NCI-H2081 treated with DMSO at 0.1 percent for 48 hours (cell line): ENCODE data around the gene VIT.

Experiments
- DNase-seq: peaks from one replicate; lab custom pipeline; 2025; lab: John Stamatoyannopoulos, UW

Gene VIT, protein sequence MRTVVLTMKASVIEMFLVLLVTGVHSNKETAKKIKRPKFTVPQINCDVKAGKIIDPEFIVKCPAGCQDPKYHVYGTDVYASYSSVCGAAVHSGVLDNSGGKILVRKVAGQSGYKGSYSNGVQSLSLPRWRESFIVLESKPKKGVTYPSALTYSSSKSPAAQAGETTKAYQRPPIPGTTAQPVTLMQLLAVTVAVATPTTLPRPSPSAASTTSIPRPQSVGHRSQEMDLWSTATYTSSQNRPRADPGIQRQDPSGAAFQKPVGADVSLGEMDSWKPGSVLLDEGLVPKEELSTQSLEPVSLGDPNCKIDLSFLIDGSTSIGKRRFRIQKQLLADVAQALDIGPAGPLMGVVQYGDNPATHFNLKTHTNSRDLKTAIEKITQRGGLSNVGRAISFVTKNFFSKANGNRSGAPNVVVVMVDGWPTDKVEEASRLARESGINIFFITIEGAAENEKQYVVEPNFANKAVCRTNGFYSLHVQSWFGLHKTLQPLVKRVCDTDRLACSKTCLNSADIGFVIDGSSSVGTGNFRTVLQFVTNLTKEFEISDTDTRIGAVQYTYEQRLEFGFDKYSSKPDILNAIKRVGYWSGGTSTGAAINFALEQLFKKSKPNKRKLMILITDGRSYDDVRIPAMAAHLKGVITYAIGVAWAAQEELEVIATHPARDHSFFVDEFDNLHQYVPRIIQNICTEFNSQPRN

DNA sequence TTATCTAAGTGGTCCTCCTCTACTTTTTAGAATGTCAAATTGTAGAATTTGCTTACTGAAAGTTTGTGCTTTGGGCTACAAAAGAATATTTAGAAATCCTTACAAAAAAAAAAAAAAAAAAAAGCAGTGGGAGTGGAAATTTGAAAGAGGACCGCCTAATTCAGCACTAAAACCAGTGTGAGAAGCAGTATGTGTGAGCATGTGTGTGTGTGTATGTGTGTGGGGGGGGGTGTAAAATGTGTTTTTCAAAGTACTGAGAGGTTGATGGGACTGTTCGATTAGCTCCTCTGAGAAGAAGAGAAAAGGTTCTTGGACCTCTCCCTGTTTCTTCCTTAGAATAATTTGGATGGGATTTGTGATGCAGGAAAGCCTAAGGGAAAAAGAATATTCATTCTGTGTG lies at the start of gene VIT:
Gene VIT (plus strand): TSS at position 175 of the 400 bp plus-strand sequence. CDS start 19,664 bp downstream, outside the sequence.
- DNase-seq = no peak

DNA sequence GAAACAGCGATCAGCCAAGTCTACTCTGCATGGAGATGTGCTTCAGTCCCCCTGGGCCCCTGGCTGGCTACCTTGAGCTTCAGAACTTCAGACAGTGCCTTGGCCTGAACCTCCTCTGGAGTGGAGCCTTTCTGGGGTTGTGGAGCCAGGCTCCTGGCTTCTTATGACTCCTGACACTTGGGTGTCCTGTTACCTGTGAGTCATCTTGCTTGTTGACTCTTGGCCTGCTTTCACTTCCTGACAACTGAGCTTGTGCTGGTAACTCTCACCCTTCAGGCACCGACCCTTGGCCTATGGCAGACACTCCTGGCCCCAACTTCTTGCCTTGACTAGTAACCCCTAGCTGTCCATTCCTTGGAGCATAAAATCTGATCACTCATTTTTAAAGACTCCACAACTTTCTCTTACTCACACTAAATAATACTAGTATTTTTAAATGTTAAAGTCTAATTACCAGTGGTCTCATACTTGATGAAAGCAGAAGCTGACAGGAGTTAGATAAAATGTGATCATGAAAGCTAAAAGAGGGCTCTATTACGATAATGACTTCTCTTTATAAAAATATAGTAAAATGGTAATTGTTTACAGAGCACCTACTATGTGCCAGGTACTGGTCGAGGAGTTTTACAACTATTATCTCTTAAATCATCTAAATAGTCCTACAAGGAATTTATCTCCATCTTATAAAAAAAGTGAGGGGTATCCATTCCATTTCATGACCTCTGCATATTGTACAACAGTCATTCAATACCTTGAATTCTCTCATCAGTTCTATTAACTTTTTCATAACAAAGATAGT lies 46.3 kb upstream of the VIT start:
- no peak for DNase-seq

GRCh38 chr2:36653155-36653554 lies 43.4 kb upstream of the VIT start:
- DNase-seq = no peak

GRCh38 chr2:36653967-36654694 lies 42.4 kb upstream of the VIT start:
- DNase-seq = no peak

DNA sequence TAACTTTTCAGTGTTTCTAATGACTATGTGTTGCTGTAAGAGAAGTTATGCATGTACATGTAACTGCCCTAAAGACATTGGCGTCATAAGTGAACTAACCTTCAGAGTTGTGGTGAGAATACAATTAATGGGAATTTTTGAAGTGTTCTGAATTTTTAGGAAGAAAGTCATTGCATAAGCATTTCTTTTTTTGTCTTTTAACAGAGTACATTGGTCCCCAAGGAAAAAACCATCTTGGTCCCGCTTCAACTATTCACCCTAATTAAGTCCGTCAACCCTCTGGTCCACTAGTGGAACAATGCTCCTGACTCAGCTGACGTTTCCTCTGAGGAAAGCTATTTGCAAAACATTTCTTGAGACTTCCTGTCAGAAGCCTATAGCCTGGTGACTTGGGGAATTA lies 41.1 kb upstream of the VIT start:
- no peak for DNase-seq

DNA sequence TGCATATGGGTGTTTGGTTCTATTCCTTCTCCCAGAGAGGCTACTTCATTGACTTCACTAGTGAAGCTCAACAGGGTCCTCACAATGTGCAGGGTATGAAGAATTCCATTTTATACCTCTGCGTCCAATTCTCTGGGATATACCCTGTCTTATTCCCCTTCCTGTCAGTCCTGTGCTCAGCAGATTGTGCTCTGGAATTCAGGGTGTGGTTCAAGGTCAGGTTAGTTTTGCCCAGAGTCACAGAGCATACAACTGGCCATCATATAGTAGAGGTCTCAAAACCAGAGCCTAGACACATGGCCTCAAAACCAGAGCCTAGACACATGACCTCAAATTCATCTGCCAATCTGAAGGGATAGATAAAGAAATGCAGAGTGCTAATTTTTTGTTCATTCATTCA lies 38.8 kb upstream of the VIT start:
- no peak for DNase-seq

GRCh38 chr2:36658277-36658748 lies 38.2 kb upstream of the VIT start:
- DNase-seq = no peak

- DNase-seq = no peak
Measured at GRCh38 chr2:36659218-36659617, 37.3 kb upstream of the VIT start.

DNA sequence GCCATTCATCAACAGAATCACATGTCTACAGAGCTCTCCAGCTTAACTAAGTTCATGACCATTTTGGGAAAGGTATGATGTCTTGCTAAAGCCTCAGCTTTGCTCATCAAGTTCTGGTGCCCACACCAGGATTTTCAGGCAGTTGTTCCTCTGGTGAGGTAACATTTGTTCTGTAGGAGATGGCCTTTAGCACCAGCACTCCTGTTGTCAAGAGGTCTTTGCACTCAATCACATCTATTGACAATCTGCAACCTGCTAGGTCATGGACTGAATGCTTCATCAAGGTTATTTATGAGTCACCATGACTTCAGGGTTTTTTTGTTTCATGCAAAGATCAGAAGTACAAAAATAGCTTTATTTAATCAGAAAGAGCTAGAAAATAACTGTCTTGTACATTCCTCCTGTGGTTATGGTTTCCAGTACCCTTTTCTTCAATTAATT lies 36.6 kb upstream of the VIT start:
- no peak for DNase-seq

DNA sequence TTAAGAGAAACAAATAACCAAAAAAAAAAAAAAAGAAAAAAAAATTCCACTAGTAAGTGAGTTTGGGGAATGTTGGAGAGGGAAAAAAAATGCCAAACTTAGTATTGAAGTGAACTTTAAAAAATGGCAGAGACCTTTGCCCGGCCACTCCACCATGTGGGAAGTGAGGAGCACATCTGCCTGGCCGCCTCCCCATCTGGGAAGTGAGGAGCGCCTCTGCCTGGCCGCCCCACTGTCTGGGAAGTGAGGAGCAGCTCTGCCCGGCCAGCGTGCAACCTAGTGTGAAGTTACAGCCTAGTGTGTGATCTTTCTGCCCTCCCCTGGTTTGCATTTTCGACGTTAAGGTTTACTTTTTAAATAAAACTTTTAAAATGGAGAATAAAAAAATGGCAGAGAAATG lies 33.9 kb upstream of the VIT start:
- DNase-seq = no peak

DNA sequence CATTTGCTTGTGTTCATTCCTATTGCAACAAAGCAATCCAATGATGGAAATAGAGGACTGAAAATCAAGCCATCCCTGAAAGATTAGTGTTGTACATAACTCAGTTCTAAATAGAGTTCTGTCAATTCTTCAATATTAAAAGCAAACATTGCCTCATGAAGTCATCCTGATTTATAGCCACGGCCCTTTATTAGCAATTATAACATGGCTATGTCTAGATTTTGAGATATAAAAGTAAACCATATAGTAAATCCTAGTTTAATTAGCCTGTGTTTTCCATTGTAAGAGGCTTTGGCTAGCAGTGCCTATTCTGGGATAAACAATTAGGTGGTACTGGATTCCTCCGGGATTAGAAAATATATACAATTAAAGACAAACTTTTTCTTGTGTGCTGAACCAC lies 33.2 kb upstream of the VIT start:
- DNase-seq = no peak

- no peak for DNase-seq
Measured at GRCh38 chr2:36663851-36664695, 32.4 kb upstream of the VIT start.

DNA sequence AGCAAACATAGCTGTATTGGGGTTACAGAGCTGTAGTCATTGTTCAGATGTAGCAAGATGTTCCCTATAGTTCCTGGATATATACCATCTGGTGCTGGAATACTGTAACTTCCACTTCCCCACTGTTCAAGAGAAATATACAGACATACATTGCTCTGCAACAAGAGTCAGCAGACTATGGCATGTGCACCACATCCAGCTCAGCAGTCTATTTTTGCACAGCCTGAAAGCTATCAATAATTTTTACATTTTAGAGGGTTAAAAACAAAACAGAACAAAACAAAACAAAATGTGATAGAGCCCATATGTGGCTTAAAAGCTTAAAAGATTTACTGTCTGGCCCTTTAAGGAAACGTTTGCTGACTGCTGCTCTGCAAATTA lies 31.8 kb upstream of the VIT start:
- DNase-seq = no peak

- no peak for DNase-seq
Measured at GRCh38 chr2:36667931-36668330, 28.6 kb upstream of the VIT start.

DNA sequence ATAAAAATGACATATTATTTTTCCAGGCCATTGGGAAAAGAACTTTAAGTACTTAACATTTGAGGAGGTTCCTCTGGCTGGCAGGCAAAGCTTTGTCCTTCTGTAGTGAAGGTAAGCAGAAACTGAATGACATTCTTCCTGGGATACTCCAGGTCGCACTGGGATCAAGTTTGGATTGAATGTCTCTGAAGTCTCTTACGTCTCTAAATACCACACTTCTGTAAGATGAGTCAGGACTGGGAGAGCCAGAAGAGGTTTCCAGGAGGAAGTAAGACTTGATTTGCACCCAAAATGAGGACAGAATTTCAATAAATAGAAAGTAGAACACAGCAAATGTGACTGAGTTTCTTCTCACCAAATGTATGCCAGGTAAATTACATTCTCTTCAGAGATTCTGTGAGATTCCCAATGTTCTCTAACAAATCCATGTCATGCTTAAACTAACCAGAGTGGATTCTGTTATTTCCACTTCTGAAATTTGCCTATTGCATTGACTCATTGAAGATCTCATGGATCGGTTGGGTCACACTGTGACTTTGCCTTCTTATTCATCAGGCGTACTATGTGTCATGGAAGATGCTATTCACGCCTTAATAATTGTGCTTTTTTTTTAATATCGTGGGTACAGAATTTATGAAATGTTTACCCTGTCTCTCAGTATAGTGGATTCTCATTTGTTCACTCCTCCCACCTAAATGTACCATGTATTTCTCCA lies 25.5 kb upstream of the VIT start:
- DNase-seq = no peak

DNA sequence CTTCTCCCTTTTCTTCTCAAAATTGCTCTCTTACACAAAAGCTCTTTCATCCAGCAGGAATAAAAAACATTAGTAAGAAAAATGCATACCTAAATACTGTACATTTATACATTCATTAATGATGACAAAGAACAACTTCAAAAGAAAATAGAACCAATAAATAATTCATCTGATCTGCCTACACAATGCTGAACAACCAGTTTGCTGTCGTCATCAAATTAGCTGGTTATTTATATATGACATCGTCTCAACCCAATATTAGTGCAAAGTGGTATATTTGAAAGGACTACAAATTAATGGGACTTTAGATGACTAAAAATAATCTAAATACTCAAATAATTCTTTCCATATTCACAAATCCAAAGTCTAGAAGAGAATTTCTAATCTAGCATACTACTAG lies 24.8 kb upstream of the VIT start:
- no peak for DNase-seq

- no peak for DNase-seq
Measured at GRCh38 chr2:36672199-36672598, 24.3 kb upstream of the VIT start.

GRCh38 chr2:36675579-36676282 lies 20.8 kb upstream of the VIT start:
- no peak for DNase-seq

- DNase-seq = no peak
Measured at GRCh38 chr2:36676364-36676763, 20.1 kb upstream of the VIT start.

DNA sequence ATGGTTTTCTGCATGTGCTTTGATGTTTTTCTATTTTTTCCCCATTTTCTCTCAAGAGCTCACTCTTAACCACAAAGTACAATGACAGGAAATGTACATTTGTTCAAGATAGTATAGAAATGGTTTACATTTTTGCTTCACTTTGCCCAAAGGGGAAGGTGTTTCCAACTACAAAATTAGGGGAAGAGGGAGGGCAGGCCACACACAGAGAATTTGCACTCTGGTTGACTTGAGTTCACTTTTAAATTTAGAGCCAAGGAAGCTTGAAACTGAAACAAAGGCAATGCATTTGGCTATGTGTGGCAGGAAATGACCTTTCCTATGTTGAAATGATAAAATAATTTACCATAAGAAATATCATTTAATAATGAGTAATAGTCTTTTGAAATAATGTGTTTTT lies 19.1 kb upstream of the VIT start:
- DNase-seq = no peak
